Dermis lymphatic vessel endothelial cell (primary cell): ENCODE data around the gene OR2AP1. TPM values are rescaled to one million over a fixed set of nuclear protein-coding genes. Genes with fewer than 3 reads are reported as not detected.

ENCODE experiments used
- total RNA-seq: library from RNA; depleted of rRNA; stranded (reverse); fragments of >200 nt; gene quantifications from 2 replicates; pipeline ENCODE4 v1.2.1, GENCODE V29; 2014

Gene OR2AP1
- total RNA-seq: not detected in 2 replicates

DNA sequence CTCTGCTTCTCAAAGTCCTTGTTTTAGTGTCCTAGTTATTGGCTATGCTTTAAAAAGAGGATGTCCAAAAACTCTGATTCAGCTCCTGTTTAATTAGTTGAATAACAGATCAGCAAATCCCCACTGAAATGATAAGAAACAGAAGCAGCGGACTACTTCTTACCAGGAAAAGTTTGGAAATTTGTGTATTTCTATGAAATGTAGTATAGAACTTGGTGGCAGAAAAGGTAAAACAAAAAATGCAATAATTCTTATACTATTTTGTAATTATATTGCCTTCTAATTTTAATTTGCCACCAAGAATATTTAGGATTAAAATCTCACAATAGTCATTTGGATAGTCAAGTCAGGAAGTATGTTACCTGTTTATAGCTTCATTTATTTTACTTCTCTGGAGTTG lies at the start of gene OR2AP1:
TSS of gene OR2AP1 (plus strand) at position 301 of the 400 bp plus-strand sequence. CDS start 1,947 bp downstream, outside the sequence.

DNA sequence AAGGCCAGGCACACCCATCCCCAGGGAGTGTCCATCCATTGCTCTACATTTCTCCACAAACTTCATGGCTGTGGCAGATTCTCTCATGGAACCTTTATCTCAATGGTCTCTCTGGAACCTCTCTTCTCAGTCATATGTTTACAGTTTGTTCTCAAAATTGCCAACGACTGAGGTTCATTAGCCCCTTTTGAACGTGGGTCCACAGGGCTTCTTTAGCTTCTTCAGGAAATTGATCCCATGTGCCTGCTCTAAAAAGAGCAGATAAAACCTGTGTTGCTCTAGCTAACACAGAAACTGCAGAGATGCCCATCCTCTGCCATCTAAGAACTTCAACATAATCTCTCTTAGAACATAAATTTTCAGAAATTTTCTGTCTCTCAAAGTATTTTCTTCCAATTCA lies 23.0 kb upstream of the OR2AP1 start, which contains the start of gene OR6C4:
TSS of gene OR6C4 (plus strand) at position 301 of the 400 bp plus-strand sequence. CDS start 1,625 bp downstream, outside the sequence.

Other genes starting within 250 kb of the OR2AP1 start
- not detected in 2 replicates for gene OR6C3, start 241.7 kb upstream of the OR2AP1 start, total RNA-seq
- not detected in 2 replicates for gene OR6C75, start 209.5 kb upstream of the OR2AP1 start, total RNA-seq
- gene OR6C65, start 171.9 kb upstream of the OR2AP1 start, total RNA-seq: not detected in 2 replicates
- not detected in 2 replicates for gene OR6C76, start 146.2 kb upstream of the OR2AP1 start, total RNA-seq
- not detected in 2 replicates for gene OR6C2, start 128.4 kb upstream of the OR2AP1 start, total RNA-seq
- gene OR6C70, start 102.3 kb upstream of the OR2AP1 start, total RNA-seq: not detected in 2 replicates
- not detected in 2 replicates for gene OR6C68, start 80.1 kb upstream of the OR2AP1 start, total RNA-seq
- not detected in 2 replicates for gene OR6C4, start 22.9 kb upstream of the OR2AP1 start, total RNA-seq
- gene OR10P1, start 64.4 kb downstream of the OR2AP1 start, total RNA-seq: not detected in 2 replicates
- 0.22 TPM in 1 of 2 replicates, not detected in the other for gene ITGA7, start 135.4 kb downstream of the OR2AP1 start, total RNA-seq
- gene BLOC1S1, start 143.6 kb downstream of the OR2AP1 start, total RNA-seq: 54.9 and 58.2 TPM in 2 replicates
- 0.65 and 0.95 TPM in 2 replicates for gene RDH5, start 147.9 kb downstream of the OR2AP1 start, total RNA-seq
- gene CD63, start 156.5 kb downstream of the OR2AP1 start, total RNA-seq: 1,376 and 1,784 TPM in 2 replicates
- gene GDF11, start 170.7 kb downstream of the OR2AP1 start, total RNA-seq: 1.4 and 1.5 TPM in 2 replicates
- gene SARNP, start 245.3 kb downstream of the OR2AP1 start, total RNA-seq: 72.7 and 116 TPM in 2 replicates
- gene ORMDL2, start 245.6 kb downstream of the OR2AP1 start, total RNA-seq: 21.7 and 28.8 TPM in 2 replicates